HepG2 (cell line): ENCODE results near the gene KDM3A. TPM values are rescaled to one million over a fixed set of nuclear protein-coding genes. Genes with fewer than 3 reads are reported as not detected.
A peak's percentile ranks its signal among the peaks of the same experiment; 100 is the strongest.

Experiments used
- ATAC-seq: fragments of 200-7000 bp; cut with Tn5 transposase; 3 replicates; pipeline ENCODE4 v1.9.1; 2020; ENCODE audit warnings: mild to moderate bottlenecking, moderate library complexity
- BruUV-seq: library from RNA; stranded (reverse); fragments of 400-500 nt; replicated peaks from 2 replicates; lab custom pipeline; 2021; lab: Mats Ljungman, UMichigan
- CTCF ChIA-PET: fragments of 300-600 bp; formaldehyde crosslinking; extraction: SDS; loops from one replicate; lab custom pipeline; 2021; ENCODE audit warnings: low total read pairs, inconsistent platforms, low intra/inter-chr PET ratio; lab: Yijun Ruan, JAX
- POLR2A ChIA-PET: fragments of 350-600 bp; sonication (Branson Sonifier 250); formaldehyde crosslinking; loops from one replicate; lab custom pipeline; 2020; ENCODE audit warnings: antibody characterized with exemption, inconsistent platforms; lab: Yijun Ruan, JAX
- DNase-seq: peaks from one replicate; pipeline ENCODE4 v3.0.0-alpha.2; 2015; ENCODE audit warnings: low spot score
- FAIRE-seq: peaks from 3 replicates; lab custom pipeline; 2011; peaks lifted over from hg19 to GRCh38; lab: Jason Lieb, UNC
- H2AFZ ChIP-seq: one replicate; pipeline ENCODE4 v1.6.1; 2011; ENCODE audit warnings: low read length, inconsistent platforms
- H3K27ac ChIP-seq: fragments of 300-600 bp; 3 replicates; pipeline ENCODE4 v1.8.0; 2011; ENCODE audit warnings: mixed run types, mild to moderate bottlenecking, mixed read lengths, low read length, inconsistent platforms; ENCODE audit not compliant: insufficient read depth; ENCODE audit errors: extremely low read length
- H3K27me3 ChIP-seq, 2 experiments: fragments of 200-600 bp in 1 of 2; 2 replicates in 1 of 2; 3 replicates in 1 of 2; pipeline versions ENCODE4 v1.6.0 to v1.8.0; 2011; ENCODE audit warnings: low read length in 2 of 2, mild to moderate bottlenecking in 2 of 2, moderate library complexity in 2 of 2, inconsistent platforms in 1 of 2; ENCODE audit not compliant: insufficient read depth in 2 of 2, control insufficient read depth in 1 of 2
- H3K36me3 ChIP-seq, 2 experiments: fragments of 200-600 bp in 1 of 2; replicated peaks in 1 of 2; 2 replicates in 1 of 2; 3 replicates in 1 of 2; pipeline versions ENCODE4 v1.5.1 to v1.8.0; 2011; ENCODE audit warnings: low read length in 2 of 2, inconsistent platforms in 1 of 2; ENCODE audit not compliant: insufficient read depth in 2 of 2, control insufficient read depth in 1 of 2
- H3K4me1 ChIP-seq: 2 replicates; pipeline ENCODE4 v1.5.1; 2012; ENCODE audit warnings: low read length, inconsistent platforms; ENCODE audit not compliant: insufficient read depth
- H3K4me2 ChIP-seq: 2 replicates; pipeline ENCODE4 v1.6.0; 2011; ENCODE audit warnings: low read depth, low read length, inconsistent platforms
- H3K4me3 ChIP-seq, 3 experiments: fragments of 200-600 bp in 1 of 3; sonication (generic), shearing (Covaris generic) in 1 of 3; replicated peaks in 1 of 3; 2 replicates each; pipeline ENCODE4 v1.5.1; 2011 to 2016; ENCODE audit warnings: low read length in 3 of 3, inconsistent platforms in 2 of 3, low read depth in 2 of 3, mild to moderate bottlenecking in 2 of 3, control low read depth in 1 of 3, mixed read lengths in 1 of 3; ENCODE audit not compliant: insufficient read depth in 1 of 3
- H3K79me2 ChIP-seq: one replicate; pipeline ENCODE4 v1.6.1; 2011; ENCODE audit warnings: low read length, inconsistent platforms; ENCODE audit not compliant: insufficient read depth
- H3K9ac ChIP-seq: 2 replicates; pipeline ENCODE4 v1.6.0; 2011; ENCODE audit warnings: mild to moderate bottlenecking, low read depth, low read length, inconsistent platforms; ENCODE audit not compliant: insufficient read depth
- H3K9me3 ChIP-seq: 2 replicates; pipeline ENCODE4 v1.5.1; 2012; ENCODE audit warnings: mild to moderate bottlenecking, low read length
- H4K20me1 ChIP-seq: 2 replicates; pipeline ENCODE4 v1.6.0; 2011; ENCODE audit warnings: inconsistent platforms, mild to moderate bottlenecking, low read length, moderate library complexity; ENCODE audit not compliant: insufficient read depth
- ATF1 ChIP-seq: IDR thresholded peaks from 2 replicates; pipeline ENCODE4 v1.6.1; 2016; ENCODE audit warnings: mild to moderate bottlenecking, control low read depth
- CC2D1A ChIP-seq: sonication (generic); formaldehyde crosslinking; IDR thresholded peaks from 2 replicates; pipeline ENCODE4 v1.8.1; 2023; ENCODE audit warnings: mild to moderate bottlenecking, missing genetic modification reagents
- DMTF1 ChIP-seq: sonication (generic); formaldehyde crosslinking; IDR thresholded peaks from 2 replicates; pipeline ENCODE4 v1.4.0; 2020; ENCODE audit warnings: mild to moderate bottlenecking, missing genetic modification reagents
- DPF2 ChIP-seq: sonication (generic); formaldehyde crosslinking; IDR thresholded peaks from 2 replicates; pipeline ENCODE4 v1.4.0; 2020; ENCODE audit warnings: mild to moderate bottlenecking, low read depth, missing genetic modification reagents, borderline replicate concordance
- FOXO1 ChIP-seq: sonication (generic); formaldehyde crosslinking; IDR thresholded peaks from 2 replicates; pipeline ENCODE4 v1.4.0; 2020; ENCODE audit warnings: missing genetic modification reagents
- FOXP1 ChIP-seq, 2 experiments: fragments of 450-650 bp in 1 of 2; IDR thresholded peaks; 2 replicates each; pipeline ENCODE4 v1.6.1; 2017 to 2018; ENCODE audit warnings: antibody characterized with exemption in 1 of 2
- JUNB ChIP-seq: sonication (generic); formaldehyde crosslinking; IDR thresholded peaks from 2 replicates; pipeline ENCODE4 v1.8.0; 2022; ENCODE audit warnings: missing genetic modification reagents, mild to moderate bottlenecking, borderline replicate concordance
- KDM2A ChIP-seq: sonication (generic); formaldehyde crosslinking; IDR thresholded peaks from 2 replicates; pipeline ENCODE4 v1.4.0; 2020; ENCODE audit warnings: low read depth, missing genetic modification reagents, borderline replicate concordance
- NFE2 ChIP-seq: sonication (generic); formaldehyde crosslinking; IDR thresholded peaks from 2 replicates; pipeline ENCODE4 v1.4.0; 2020; ENCODE audit warnings: missing genetic modification reagents
- PCBP1 ChIP-seq: fragments of 200-400 bp; formaldehyde crosslinking; IDR thresholded peaks from 2 replicates; pipeline ENCODE4 v1.6.1; 2017; ENCODE audit warnings: mild to moderate bottlenecking, low read depth, low read length, borderline replicate concordance
- REST ChIP-seq, 2 experiments: IDR thresholded peaks; 2 replicates each; pipeline ENCODE4 v1.6.1; 2011 to 2012; ENCODE audit warnings: low read length in 2 of 2, borderline replicate concordance in 1 of 2, low read depth in 1 of 2, mild to moderate bottlenecking in 1 of 2, moderate library complexity in 1 of 2
- SOX5 ChIP-seq: IDR thresholded peaks from 2 replicates; pipeline ENCODE4 v1.6.1; 2016; ENCODE audit warnings: borderline replicate concordance
- TBX3 ChIP-seq: fragments of 450-650 bp; IDR thresholded peaks from 2 replicates; pipeline ENCODE4 v1.6.1; 2017; ENCODE audit warnings: antibody characterized with exemption, mild to moderate bottlenecking, inconsistent platforms, borderline replicate concordance
- ZC3H13 ChIP-seq: sonication (generic); formaldehyde crosslinking; IDR thresholded peaks from 2 replicates; pipeline ENCODE4 v1.8.1; 2023; ENCODE audit warnings: mild to moderate bottlenecking, missing genetic modification reagents, moderate library complexity
- ZEB1 ChIP-seq: IDR thresholded peaks from 2 replicates; pipeline ENCODE4 v1.6.1; 2012; ENCODE audit warnings: mild to moderate bottlenecking, low read depth, inconsistent platforms; ENCODE audit not compliant: insufficient replicate concordance
- ZNF124 ChIP-seq: sonication (generic); formaldehyde crosslinking; IDR thresholded peaks from 2 replicates; pipeline ENCODE4 v1.4.0; 2020; ENCODE audit warnings: missing genetic modification reagents
- ZNF292 ChIP-seq: sonication (generic); formaldehyde crosslinking; IDR thresholded peaks from 2 replicates; pipeline ENCODE4 v1.8.1; 2022; ENCODE audit warnings: mild to moderate bottlenecking, low read depth, missing genetic modification reagents, borderline replicate concordance
- ZNF431 ChIP-seq: sonication (generic); formaldehyde crosslinking; IDR thresholded peaks from 2 replicates; pipeline ENCODE4 v1.9.0; 2022; ENCODE audit warnings: missing genetic modification reagents, low read depth, mild to moderate bottlenecking, borderline replicate concordance
- WGBS: methylation state at CpG from one replicate; pipeline ENCODE4 v1.1.6; 2017; ENCODE audit warnings: low lambda C conversion rate; 5-methylcytosine and 5-hydroxymethylcytosine counted together
- in situ Hi-C: cut with HindIII; loops from 2 replicates; pipeline ENCODE4 v1.10.0; 2017; ENCODE audit warnings: low pct_unique_long_range_greater_than_20kb; ENCODE audit not compliant: extremely low pct_ligation_motif_present
- intact Hi-C: fragments of 100-400 bp; cut with micrococcal nuclease; formaldehyde crosslinking; loops from one replicate; pipeline ENCODE4 v1.10.0; 2022; ENCODE audit not compliant: unreplicated experiment
- polyA plus RNA-seq, 8 experiments: library from polyadenylated mRNA; depleted of rRNA in 3 of 8; stranded (reverse) in 7 of 8; unstranded in 1 of 8; fragments of >200 nt; fragmentation: Illumina TruSeq in 4 of 8; extraction: Trizol in 4 of 8; gene quantifications; 2 replicates each; pipeline versions ENCODE4 v1.2.1 to v1.2.3, GENCODE V29; 2011 to 2016; ENCODE audit warnings: low read depth in 4 of 8, missing spikeins in 1 of 8, mixed read lengths in 1 of 8; ENCODE audit not compliant: insufficient read depth in 1 of 8
- total RNA-seq, 5 experiments: library from RNA; depleted of rRNA; stranded (reverse); fragments of >200 nt; fragmentation: Illumina TruSeq; extraction: Trizol; gene quantifications; 2 replicates each; pipeline ENCODE4 v1.2.3, GENCODE V29; 2016; ENCODE audit warnings: low read depth in 1 of 5

KDM3A gene
- total and polyA plus RNA-seq, 2 of the 13 experiments (the other 11 are each of a cell fraction or from before 2014, with no cell fraction given), result 21.0 to 70.2 TPM

- no peak overlapping the region for H2AFZ ChIP-seq
- ATAC-seq, result no peak
- 96% methylated on average over 1 of the region's 1 CpG for WGBS
- TF ChIP-seq ZEB1 (no peak), TBX3 (no peak), FOXO1 (CRISPR knock-in tag) (no peak), ZNF292 (CRISPR knock-in tag) (no peak), ATF1 (CRISPR knock-in tag) (no peak), DMTF1 (no peak), KDM2A (CRISPR knock-in tag) (no peak), CC2D1A (no peak), ZNF124 (CRISPR knock-in tag) (no peak), JUNB (CRISPR knock-in tag) (no peak), NFE2 (CRISPR knock-in tag) (no peak), REST (IDR thresholded peaks at IDR 0.05; ENCODE audit: borderline replicate concordance in 1 of 2, low read depth in 1 of 2, low read length in 2 of 2) (no peak), ZNF431 (CRISPR knock-in tag) (no peak), DPF2 (no peak), SOX5 (CRISPR knock-in tag) (no peak), PCBP1 (no peak), ZC3H13 (no peak), FOXP1 (IDR thresholded peaks at IDR 0.05) (no peak), FOXP1 (CRISPR knock-in tag; IDR thresholded peaks at IDR 0.05) (no peak)
- TF ChIP-seq, all 625 proteins: peak for 0
- Histone ChIP-seq H3K27ac (no peak overlapping the region), H4K20me1 (no peaks in the 10 kb centered on the region; the same call in 1 of the 2 replicates), H3K27me3 (no peaks in the 10 kb centered on the region), H3K4me2 (no peak overlapping the region), H3K36me3 (peaks cover 35 to 94% of the 10 kb centered on the region in 2 experiments), H3K79me2 (no peaks in the 10 kb centered on the region), H3K4me1 (no peaks in the 10 kb centered on the region), H3K9ac (no peak overlapping the region), H3K9me3 (no peaks in the 10 kb centered on the region), H3K4me3 (no peak overlapping the region)
- BruUV-seq, result no TSS peak
- CTCF ChIA-PET, result no interaction called here
- intact Hi-C loops, result no loop called here
- POLR2A ChIA-PET, result no interaction called here
- in situ Hi-C loops, result no loop called here
- no peak for DNase-seq
- FAIRE-seq, result peak; percentile 46
Measured at GRCh38 chr2:86466306-86466705, 25.1 kb downstream of the KDM3A start.
